GM19395 (cell line): ENCODE data around the gene NPB.

Experiments
- ATAC-seq: cut with Tn5 transposase; IDR thresholded peaks from one replicate; pipeline ENCODE4 v1.9.1; 2021; ENCODE audit warnings: mild to moderate bottlenecking, moderate library complexity; ENCODE audit not compliant: unreplicated experiment

NPB gene

DNA sequence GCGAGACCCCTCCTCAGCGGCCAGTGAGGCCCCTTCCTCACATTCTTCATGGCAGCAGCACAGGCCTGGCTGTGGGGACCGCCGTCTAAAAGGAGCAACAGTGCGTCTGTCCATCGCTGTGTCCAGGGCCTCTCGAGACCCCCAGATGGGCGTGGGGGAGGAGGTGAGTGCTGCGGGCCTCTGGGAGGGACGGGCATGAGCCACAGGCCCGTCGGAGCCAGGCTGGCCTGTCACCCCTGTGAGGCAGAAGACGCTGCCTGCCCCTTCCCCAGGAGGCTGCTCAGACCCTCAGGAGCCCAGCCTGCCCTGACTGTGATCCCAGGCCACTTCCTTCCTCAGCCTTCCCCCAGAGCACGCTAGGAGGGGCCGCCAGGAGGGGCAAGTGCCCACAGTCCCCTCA, 37.2 kb downstream of the NPB start:
- no peak for ATAC-seq

DNA sequence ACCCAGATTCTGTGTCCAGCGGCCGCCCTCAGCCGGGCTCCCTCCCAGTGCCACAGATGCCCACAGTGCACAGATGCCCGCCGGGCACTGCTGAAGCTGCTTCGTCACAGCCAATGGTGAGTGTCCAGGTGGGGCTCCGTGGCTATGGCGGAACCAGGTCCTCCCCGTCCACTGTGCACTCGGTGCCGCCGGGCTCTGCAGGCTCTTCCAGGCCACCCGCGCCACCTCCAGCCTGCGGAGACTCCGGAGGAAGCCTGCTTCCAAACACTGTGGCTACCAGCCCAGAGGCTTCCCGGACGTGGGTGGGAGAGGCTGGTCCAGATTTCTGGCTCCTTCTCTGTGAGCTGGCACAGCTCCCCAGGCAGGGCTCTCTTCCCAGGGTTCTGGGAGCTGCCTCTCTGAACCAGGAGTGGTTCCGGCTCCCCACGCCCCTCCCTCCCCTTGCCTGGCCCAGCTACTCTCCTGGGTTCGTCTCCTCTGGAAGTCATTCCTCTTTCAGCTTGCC, 37.9 kb downstream of the NPB start:
- no peak for ATAC-seq

DNA sequence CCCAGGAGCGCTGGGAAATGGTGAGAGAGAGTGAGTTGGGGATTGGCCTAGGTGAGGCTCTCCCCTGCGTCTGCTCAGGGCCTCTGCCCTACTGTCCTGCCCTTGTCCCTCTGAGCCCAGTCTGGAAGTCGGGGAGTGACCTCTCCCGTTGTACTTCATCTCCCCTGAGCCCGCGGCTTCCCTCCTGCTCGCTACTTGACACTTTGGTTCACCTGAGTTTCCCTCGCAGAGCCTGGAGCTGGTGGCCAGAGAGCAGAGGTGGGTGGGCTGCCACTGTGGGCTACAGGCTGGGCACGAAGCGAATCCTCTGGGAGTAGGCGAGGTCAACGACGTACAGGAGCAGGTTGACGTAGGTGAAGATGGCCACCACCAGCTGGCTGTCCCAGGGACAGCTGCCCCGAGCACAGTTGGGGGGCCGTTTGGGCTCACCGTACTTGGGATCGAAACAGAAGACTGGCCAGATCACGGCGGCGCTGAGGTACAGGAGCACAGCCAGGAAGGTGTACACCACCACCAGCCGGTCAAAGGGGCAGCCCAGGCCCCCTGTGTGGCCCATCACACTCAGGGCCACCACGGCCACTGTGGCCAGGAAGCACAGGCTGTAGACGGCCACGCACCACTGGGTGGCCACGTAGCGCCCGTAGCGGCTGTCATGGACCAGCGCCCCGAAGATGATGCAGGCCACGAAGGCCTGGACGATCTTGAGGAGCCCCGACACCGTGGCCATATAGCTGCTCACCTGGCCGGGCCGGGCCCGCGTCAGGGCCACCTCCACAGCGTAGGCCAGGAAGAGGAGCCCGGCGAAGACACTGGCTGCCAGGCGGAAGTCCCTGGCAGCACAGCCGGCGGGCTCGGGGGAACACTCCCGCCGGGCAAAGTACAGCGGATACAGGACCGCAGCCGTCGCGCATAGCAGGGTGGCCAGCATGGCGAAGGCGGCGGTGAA, 38.8 kb downstream of the NPB start:
- no peak for ATAC-seq

- no peak for ATAC-seq
Observed at GRCh38 chr17:81941484-81942166, 39.6 kb downstream of the NPB start.

GRCh38 chr17:81942167-81942553, 40.1 kb downstream of the NPB start:
- no peak for ATAC-seq

DNA sequence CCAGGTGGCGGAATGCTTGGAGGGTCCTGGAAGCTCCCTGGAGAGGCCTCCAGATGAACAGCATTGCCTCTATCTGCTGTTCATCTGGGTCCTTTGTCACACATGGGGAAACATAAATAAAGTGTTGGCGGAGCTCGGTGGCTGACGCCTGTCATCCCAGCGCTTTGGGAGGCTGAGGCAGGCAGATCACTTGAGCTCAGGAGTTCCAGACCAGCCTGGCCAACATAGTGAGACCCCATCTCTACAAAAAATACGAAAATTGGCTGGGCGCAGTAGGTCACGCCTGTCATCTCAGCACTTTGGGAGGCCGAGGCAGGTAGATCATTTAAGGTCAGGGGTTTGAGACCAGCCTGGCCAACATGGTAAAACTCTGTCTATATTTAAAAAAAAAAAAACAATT, 42.8 kb downstream of the NPB start:
- no peak for ATAC-seq

DNA sequence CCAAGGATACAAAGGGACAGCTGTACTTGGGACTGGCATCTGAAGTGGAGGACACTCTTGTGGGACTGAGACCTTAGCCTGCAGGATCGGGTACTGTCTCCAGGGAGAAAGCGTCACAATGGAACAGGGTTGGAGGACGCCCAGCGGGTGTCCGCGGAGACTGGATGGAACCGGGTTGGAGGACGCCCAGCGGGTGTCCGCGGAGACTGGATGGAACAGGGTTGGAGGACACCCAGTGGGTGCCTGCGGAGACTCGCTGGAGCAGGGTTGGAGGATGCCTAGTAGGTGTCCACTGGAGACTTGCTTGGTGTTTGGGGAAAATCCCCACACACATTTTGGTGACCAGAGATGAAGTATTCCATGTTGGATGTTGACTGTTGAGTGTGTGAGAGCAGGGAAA, 45.2 kb downstream of the NPB start, which contains the start of gene MYADML2:
Gene MYADML2 (minus strand): TSS at position 45 of the 400 bp plus-strand sequence. CDS start 5,492 bp downstream, outside the sequence.
- no peak for ATAC-seq

DNA sequence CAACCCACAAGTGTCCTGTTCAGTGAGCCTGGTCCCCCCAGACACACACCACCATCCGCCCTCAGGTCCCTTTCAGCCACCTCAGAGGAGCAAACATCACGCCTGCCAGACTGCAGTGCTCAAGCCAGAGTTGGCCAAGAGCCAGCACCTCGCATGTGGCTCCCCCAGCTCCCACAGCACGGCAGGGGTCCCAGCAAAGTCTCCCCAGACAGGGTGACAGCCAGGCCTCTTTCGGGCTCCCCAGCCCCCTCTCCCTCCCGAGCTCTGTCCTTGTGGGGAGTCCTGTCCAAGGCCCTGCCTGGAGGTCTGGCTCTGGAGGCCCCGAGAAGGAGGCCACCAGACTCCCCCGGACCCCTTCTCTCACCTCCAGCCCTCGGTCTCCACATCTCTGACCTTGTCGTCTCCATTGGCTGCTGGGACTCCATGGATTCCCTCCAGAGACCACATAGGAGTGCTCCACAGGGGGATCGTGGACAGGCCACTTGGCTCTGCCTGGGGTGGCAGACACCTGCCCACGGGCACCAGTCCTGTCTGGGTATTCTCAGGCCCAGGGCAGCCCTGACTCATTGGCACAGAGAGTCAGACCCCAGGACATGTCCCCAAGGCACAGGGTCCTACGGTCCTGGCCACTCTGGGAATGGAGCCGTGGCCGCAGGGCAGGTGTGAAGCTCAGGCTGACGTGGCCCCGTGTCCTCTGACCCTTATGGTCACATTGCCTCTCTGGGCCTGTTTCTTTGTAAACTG, 46.8 kb downstream of the NPB start:
- no peak for ATAC-seq

GRCh38 chr17:81950501-81950900, 48.5 kb downstream of the NPB start:
- no peak for ATAC-seq

DNA sequence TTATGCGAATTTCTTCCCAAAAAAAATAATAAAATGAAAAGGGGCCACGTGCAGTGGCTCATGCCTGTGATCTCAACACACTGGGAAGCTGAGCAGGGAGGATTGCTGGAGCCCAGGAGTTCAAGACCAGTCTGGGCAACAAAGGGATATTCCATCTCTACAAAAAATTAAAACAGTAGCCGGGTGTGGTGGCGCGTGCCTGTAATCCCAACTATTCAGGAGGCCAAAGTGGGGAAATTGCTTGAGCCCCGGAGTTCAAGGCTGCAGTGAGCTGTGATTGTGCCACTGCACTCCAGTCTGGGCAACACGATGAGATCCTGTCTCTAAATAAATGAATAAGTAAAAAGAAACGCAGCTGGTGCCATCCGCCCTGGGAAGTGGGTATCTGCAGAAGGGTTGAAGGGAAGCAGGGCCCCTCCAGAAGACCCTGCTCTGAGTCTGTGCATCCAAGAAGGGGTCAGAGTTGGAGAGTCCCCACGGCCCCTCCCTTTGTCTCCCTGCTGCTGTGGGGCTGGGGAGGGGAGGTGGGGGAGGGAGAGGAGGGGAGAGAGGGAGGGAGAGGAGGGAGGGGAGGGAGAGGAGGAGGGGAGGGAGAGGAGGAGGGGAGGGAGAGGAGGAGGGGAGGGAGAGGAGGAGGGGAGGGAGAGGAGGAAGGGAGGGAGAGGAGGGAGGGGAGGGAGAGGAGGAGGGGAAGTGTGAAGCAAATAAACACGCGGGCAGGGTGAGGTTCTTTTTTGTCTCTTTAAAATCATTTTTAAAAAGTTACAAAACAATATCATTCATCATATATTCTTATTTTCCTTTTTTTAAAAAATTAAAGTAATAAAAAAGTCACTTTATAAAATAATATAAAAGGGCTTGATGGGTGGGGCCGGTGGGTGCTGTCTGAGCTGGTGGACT, 50.0 kb downstream of the NPB start:
- ATAC-seq: no peak
